Mononuclear cell (primary cell): ENCODE data around the gene IGF1. TPM values are rescaled to one million over a fixed set of nuclear protein-coding genes. Genes with fewer than 3 reads are reported as not detected.

Experiments
- H3K27me3 ChIP-seq: 2 replicates; pipeline ENCODE4 v1.6.0; 2011; ENCODE audit warnings: low read length, control low read depth; ENCODE audit not compliant: insufficient read depth
- H3K4me1 ChIP-seq: 2 replicates; pipeline ENCODE4 v1.5.1; 2011; ENCODE audit warnings: mild to moderate bottlenecking, low read length, control low read depth; ENCODE audit not compliant: insufficient read depth
- H3K4me3 ChIP-seq: 2 replicates; pipeline ENCODE4 v1.5.1; 2011; ENCODE audit warnings: mild to moderate bottlenecking, low read length, moderate library complexity
- H3K9me3 ChIP-seq: 2 replicates; pipeline ENCODE4 v1.5.1; 2011; ENCODE audit warnings: low read depth, mild to moderate bottlenecking, control low read depth, low read length
- total RNA-seq: library from RNA; depleted of rRNA; stranded (reverse); fragments of >200 nt; gene quantifications from one replicate; pipeline ENCODE4 v1.2.3, GENCODE V29; 2012

The IGF1 gene
- total RNA-seq, 1 donor: not detected

DNA sequence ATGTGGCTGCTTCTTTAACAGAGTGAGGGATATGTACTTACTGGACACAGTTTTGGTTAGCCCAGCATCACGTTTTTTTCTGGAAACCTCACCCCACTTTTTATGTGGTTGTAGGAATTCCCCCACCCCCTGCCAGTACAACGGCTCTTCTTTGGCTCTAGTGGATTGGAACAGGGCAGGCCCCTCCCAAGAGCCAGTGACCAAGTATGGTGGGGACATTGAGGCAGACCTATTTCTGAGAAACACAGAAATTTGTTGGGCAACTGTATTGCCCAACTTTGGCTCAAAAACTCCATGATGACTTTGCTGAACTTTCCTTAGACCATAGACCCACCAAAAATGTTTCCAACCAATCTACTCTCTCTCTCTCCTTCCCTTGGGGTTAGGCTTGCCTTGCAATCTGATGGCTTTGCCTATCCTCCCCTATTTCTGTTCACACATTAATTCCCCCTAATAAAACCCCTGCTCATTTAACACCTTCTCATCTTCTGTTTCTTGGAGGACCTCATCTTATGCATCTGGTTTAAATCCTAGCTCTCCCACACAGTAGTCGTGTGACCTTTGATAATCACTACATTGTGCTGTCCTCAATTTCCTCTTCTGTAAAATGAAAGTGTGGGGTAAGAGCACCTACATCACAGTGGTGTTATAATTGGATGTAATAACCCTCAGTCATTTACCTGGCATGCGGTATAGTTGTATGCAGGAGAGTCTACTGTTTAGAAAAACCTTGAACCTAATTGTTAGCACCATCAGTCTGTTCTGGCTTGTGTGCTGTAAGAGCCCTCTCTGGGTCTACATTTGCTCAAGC, 71.7 kb downstream of the IGF1 start:
- H3K9me3 ChIP-seq: no peaks in the 10 kb centered on the region
- H3K4me1 ChIP-seq: no peaks in the 10 kb centered on the region

GRCh38 chr12:102407776-102408486, 72.4 kb downstream of the IGF1 start:
- H3K4me3 ChIP-seq: no peak overlapping the region
- no peaks in the 10 kb centered on the region for H3K4me1 ChIP-seq
- no peaks in the 10 kb centered on the region for H3K27me3 ChIP-seq
- H3K9me3 ChIP-seq: no peaks in the 10 kb centered on the region

More for the DNA sequence above, 71.7 kb downstream of the IGF1 start:
- Histone ChIP-seq H3K4me3 (no peak overlapping the region), H3K27me3 (no peaks in the 10 kb centered on the region)

- H3K4me1 ChIP-seq: no peaks in the 10 kb centered on the region
- H3K27me3 ChIP-seq: no peaks in the 10 kb centered on the region
- no peaks in the 10 kb centered on the region for H3K9me3 ChIP-seq
- H3K4me3 ChIP-seq: no peak overlapping the region
Measured at GRCh38 chr12:102406033-102406584, 74.3 kb downstream of the IGF1 start.

DNA sequence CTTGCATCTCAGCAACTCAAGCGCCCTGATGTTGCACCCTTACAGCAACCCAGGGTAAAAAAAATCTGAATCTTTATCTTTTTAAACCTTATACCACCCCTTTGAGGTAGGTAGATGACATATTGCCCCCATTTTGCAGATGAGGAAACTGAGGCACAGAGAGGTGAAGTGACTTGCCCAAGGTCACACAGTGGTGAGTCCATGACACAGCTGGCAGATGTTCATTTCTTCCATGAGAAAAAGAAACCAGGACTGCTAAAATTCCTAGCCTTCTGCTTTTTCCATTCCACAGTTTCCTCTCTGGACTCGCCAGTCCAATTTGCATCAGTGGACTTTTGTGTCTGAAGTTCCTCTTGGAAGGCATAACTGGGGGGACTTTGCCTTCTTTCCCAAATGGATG, 79.3 kb downstream of the IGF1 start:
- Histone ChIP-seq H3K4me1 (no peaks in the 10 kb centered on the region), H3K27me3 (no peaks in the 10 kb centered on the region), H3K9me3 (no peaks in the 10 kb centered on the region), H3K4me3 (no peak overlapping the region)

GRCh38 chr12:102399653-102400052, 80.7 kb downstream of the IGF1 start:
- no peaks in the 10 kb centered on the region for H3K27me3 ChIP-seq
- no peak overlapping the region for H3K4me3 ChIP-seq
- H3K9me3 ChIP-seq: no peaks in the 10 kb centered on the region
- H3K4me1 ChIP-seq: no peaks in the 10 kb centered on the region

- H3K9me3 ChIP-seq: no peaks in the 10 kb centered on the region
- H3K4me1 ChIP-seq: no peaks in the 10 kb centered on the region
- H3K27me3 ChIP-seq: no peaks in the 10 kb centered on the region
- no peak overlapping the region for H3K4me3 ChIP-seq
Measured at GRCh38 chr12:102396276-102396675, 84.1 kb downstream of the IGF1 start.

DNA sequence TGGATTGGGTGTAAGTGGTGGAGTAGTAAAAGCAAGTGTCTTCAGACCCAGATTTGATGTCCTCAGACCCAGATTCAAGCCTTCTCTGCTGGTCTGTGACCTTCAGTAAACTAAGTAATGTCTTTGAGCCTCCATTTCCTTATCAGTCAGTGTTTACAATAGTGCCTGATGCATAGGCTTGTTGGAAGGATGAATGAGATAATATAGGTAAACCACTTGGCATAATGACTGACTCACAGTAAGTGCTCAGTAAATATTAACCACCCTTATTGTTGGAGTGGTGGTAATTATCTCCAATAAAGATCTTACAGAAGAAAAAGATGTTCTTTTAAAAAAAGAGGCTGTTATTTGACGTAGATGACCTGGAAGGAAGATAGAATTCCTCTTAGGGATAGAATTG, 86.2 kb downstream of the IGF1 start:
- Histone ChIP-seq H3K9me3 (no peaks in the 10 kb centered on the region), H3K27me3 (no peaks in the 10 kb centered on the region), H3K4me3 (no peak overlapping the region), H3K4me1 (no peaks in the 10 kb centered on the region)

DNA sequence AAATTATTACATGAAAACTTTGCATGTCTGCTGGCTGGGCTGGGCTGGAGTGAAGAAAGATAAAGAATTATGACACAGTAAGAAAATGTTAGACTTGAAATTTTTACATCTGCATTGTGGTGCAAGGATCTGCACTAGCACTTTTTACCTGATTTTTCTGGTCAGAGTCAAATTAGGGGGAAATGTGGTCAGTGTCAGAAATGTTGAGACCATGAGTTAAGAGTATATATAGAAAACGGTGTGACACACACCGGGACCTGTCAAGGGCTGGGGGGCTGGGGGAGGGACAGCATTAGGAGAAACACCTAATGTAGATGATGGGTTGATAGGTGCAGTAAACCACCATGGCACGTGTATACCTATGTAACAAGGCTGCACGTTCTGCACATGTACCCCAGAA, 90.3 kb downstream of the IGF1 start:
- Histone ChIP-seq H3K4me3 (no peak overlapping the region), H3K4me1 (no peaks in the 10 kb centered on the region), H3K9me3 (no peaks in the 10 kb centered on the region), H3K27me3 (no peaks in the 10 kb centered on the region)

DNA sequence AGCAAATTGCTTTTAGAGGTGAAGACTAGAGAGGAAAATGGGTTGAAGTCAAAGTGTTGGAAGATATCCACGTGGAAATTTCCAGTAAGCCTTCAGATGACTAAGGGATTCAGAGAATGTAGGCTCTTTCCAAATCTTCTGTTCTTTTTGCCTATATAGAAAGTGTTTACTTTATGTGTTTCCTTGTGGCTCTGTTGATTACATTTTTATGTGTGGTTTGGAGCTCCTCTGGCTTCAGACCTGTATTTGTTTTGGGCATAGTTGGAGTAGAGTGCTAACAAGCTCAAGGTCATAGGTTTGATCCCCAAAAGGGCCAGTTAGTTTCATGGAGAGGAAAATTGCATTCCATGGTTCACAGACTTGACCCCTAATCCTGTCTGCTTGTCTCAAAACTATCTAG, 91.9 kb downstream of the IGF1 start:
- Histone ChIP-seq H3K9me3 (no peaks in the 10 kb centered on the region), H3K4me1 (no peaks in the 10 kb centered on the region), H3K4me3 (no peak overlapping the region), H3K27me3 (no peaks in the 10 kb centered on the region)

GRCh38 chr12:102385343-102385742, 95.0 kb downstream of the IGF1 start:
- no peaks in the 10 kb centered on the region for H3K4me1 ChIP-seq
- H3K9me3 ChIP-seq: no peaks in the 10 kb centered on the region
- H3K4me3 ChIP-seq: no peak overlapping the region
- H3K27me3 ChIP-seq: no peaks in the 10 kb centered on the region

DNA sequence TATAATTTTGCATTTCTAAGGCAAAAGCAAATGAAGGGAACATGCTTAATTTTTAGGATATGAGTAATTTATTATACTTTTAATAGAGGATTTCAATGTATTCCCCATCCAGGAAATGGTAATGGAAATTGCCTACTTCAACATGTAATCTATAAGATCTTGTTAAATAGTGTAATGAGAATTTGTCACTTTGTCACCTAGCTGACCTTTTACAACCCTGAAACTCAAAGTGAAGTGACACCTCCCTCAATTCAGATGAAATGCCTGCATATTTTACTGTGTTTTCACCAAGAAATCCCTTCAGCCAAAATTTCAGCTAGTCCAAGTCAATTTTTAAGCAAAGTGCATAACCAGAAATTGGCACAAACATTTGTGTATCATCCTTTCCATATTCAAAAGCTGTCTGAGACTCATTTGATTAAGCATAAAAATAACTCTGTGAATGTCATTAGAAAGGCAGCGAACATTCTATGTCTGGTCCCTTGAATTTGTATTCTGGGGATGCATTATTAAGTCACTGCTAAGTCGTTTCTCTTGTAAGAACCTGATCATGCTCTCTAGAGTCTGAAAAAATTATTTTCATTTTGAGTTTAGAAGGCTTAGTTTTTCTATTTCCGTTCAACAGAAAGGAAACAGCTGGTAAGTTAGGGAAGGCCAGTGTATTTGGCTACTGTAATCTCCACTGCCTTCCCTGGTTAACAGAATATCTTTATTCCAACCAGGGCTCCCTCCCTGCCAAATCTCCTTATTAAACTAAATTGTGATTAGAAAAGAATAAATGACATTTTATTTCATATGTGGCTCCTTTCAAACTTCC, 100.8 kb downstream of the IGF1 start:
- no peaks in the 10 kb centered on the region for H3K27me3 ChIP-seq
- H3K4me1 ChIP-seq: no peaks in the 10 kb centered on the region
- H3K4me3 ChIP-seq: no peak overlapping the region
- no peaks in the 10 kb centered on the region for H3K9me3 ChIP-seq

DNA sequence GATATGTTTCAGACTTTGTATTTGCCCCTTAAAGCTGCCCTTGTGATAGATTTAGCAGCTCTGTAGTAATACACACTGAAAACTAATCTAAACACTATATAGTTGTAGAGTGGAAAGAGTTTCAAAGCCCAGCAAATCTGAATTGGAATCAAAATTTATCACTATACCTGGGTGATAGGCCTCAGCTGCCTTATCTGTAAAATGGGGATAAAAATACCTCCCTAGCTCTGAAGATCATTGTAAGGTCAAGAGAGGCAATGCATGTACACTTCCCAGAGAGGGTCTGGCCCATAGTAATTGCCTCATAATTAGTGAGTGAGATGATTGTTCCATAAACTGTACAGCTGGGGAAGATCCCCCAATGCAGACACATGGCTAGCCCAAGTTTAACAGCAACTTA, 103.6 kb downstream of the IGF1 start:
- no peaks in the 10 kb centered on the region for H3K27me3 ChIP-seq
- H3K4me1 ChIP-seq: no peaks in the 10 kb centered on the region
- H3K4me3 ChIP-seq: no peak overlapping the region
- H3K9me3 ChIP-seq: no peaks in the 10 kb centered on the region

DNA sequence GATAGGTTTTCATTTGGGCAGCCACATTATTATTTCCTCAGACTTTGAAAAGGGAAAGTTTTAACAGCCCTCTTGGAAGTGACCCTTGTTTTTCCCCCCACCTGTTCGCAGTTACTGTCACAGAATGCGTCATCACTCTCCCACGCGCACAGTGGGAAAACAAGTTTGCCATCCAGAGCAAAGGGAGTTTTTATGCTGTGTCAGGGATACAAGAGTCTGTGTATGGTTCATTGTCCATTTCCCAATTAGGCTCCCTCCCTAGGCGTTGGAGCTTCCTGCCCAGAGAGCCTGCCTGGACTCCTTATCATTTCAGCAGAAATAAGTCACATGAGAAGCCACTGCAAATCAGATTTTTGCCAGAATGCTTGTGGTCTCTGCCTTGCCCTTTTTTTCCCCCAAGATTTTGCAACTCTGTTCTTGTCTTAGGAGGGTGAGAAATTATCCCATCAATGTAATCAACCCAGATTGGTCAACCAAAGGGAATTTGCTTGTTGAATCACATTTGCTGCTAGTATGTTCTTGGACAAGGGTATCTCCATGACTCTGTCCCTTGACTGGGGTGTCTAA, 104.1 kb downstream of the IGF1 start:
- Histone ChIP-seq H3K27me3 (no peaks in the 10 kb centered on the region), H3K9me3 (no peaks in the 10 kb centered on the region), H3K4me3 (no peak overlapping the region), H3K4me1 (no peaks in the 10 kb centered on the region)

- H3K4me1 ChIP-seq: no peaks in the 10 kb centered on the region
- no peaks in the 10 kb centered on the region for H3K27me3 ChIP-seq
- no peaks in the 10 kb centered on the region for H3K9me3 ChIP-seq
- no peak overlapping the region for H3K4me3 ChIP-seq
Measured at GRCh38 chr12:102374190-102374589, 106.2 kb downstream of the IGF1 start.

- Histone ChIP-seq H3K9me3 (no peaks in the 10 kb centered on the region), H3K4me3 (no peak overlapping the region), H3K4me1 (no peaks in the 10 kb centered on the region), H3K27me3 (no peaks in the 10 kb centered on the region)
Measured at GRCh38 chr12:102372087-102372486, 108.3 kb downstream of the IGF1 start.
